Lung (tissue), 12 donors: ENCODE data around the gene SLC9A9. TPM values are rescaled to one million over a fixed set of nuclear protein-coding genes. Genes with fewer than 3 reads are reported as not detected.

ENCODE experiments used
- ATAC-seq: fragments of 200-7000 bp; cut with Tn5 transposase; one replicate; pipeline ENCODE4 v1.9.1; 2020; ENCODE audit warnings: moderate number of reproducible peaks; ENCODE audit not compliant: insufficient read depth, low FRiP score
- DNase-seq, 3 donors: peaks; one replicate each; pipeline ENCODE4 v3.0.0-alpha.2; 2013 to 2017
- H3K27ac ChIP-seq, 2 donors: one replicate each; pipeline ENCODE4 v1.5.1; 2013; ENCODE audit warnings: mild to moderate bottlenecking in 2 of 2, moderate library complexity in 2 of 2, control low read depth in 1 of 2, inconsistent platforms in 1 of 2, low read depth in 1 of 2, low read length in 1 of 2
- H3K27me3 ChIP-seq, 3 donors: one replicate each; pipeline ENCODE4 v1.5.1; 2013; ENCODE audit warnings: low read length in 2 of 3; ENCODE audit not compliant: control insufficient read depth in 3 of 3, insufficient read depth in 3 of 3
- H3K36me3 ChIP-seq, 4 donors: one replicate each; pipeline ENCODE4 v1.5.1; 2013; ENCODE audit warnings: low read length in 4 of 4, mild to moderate bottlenecking in 1 of 4, moderate library complexity in 1 of 4; ENCODE audit not compliant: control insufficient read depth in 4 of 4, insufficient read depth in 4 of 4
- H3K4me1 ChIP-seq, 5 donors: one replicate each; pipeline ENCODE4 v1.5.1; 2013; ENCODE audit warnings: low read length in 5 of 5, mild to moderate bottlenecking in 2 of 5, moderate library complexity in 1 of 5; ENCODE audit not compliant: control insufficient read depth in 5 of 5, insufficient read depth in 5 of 5
- H3K4me3 ChIP-seq: one replicate; pipeline ENCODE4 v1.5.1; 2013; ENCODE audit warnings: mild to moderate bottlenecking, control low read depth, moderate library complexity
- H3K9ac ChIP-seq, 2 donors: one replicate each; pipeline ENCODE4 v1.5.1; 2013; ENCODE audit warnings: low read length in 2 of 2, control low read depth in 1 of 2; ENCODE audit not compliant: insufficient read depth in 1 of 2
- H3K9me3 ChIP-seq, 4 donors: one replicate each; pipeline ENCODE4 v1.5.1; 2013; ENCODE audit warnings: low read length in 3 of 4, mild to moderate bottlenecking in 1 of 4, moderate library complexity in 1 of 4; ENCODE audit not compliant: control insufficient read depth in 4 of 4, insufficient read depth in 3 of 4
- CTCF ChIP-seq: IDR thresholded peaks from 2 replicates; pipeline ENCODE4 v1.5.1; 2012; ENCODE audit warnings: mild to moderate bottlenecking; ENCODE audit errors: control extremely low read depth, extremely low read depth
- WGBS, 2 donors: extraction: QIAGEN DNeasy Blood & Tissue Kit; methylation state at CpG; one replicate each; pipeline ENCODE4 v1.1.7; 2013; 5-methylcytosine and 5-hydroxymethylcytosine counted together
- polyA plus RNA-seq, 2 donors: library from polyadenylated mRNA; stranded (reverse); fragments of 200-250 nt; gene quantifications; one replicate each; pipeline ENCODE4 v1.2.1, GENCODE V29; 2013
- total RNA-seq, 2 donors: library from RNA; depleted of rRNA in 1 of 2; stranded (reverse); fragments of >200 nt in 1 of 2; gene quantifications; one replicate each; pipeline ENCODE4 v1.2.1, GENCODE V29; 2014 to 2021
- donor health status: control.
- donor health status: control.
- donor health status: Bipolar disorder and iron deficiency.
- donor health status: healthy.
- donor health status: DM: yes; HTN: yes; CAD: no.

SLC9A9 gene
- total and polyA plus RNA-seq, 4 donors: 2.2 to 66.3 (median 8.2) TPM

- no peak for TF ChIP-seq CTCF
- no peak overlapping the region for H3K4me3 ChIP-seq
- 31 to 49% methylated on average over 3 of the region's 3 CpGs for WGBS, 2 donors
- H3K4me1 ChIP-seq: no peaks in the 10 kb centered on the region
- no peaks in the 10 kb centered on the region for H3K9me3 ChIP-seq
- ATAC-seq: no peak
- peak in 2 of 3 donors; percentile 71 to 79 for DNase-seq
- no peaks in the 10 kb centered on the region for H3K36me3 ChIP-seq
- H3K9ac ChIP-seq: peak overlapping the region in 1 of 2 donors; percentile 42
- no peak overlapping the region for H3K27ac ChIP-seq
- no peaks in the 10 kb centered on the region for H3K27me3 ChIP-seq
These were observed 631.5 kb downstream of the SLC9A9 start for GRCh38 chr3:143216709-143217182.

Other genes starting within 250 kb of the SLC9A9 start
- 100 to 1,000 TPM in 1 of 2 donors, 10 to 100 TPM in 1; 28.9 to 125 TPM for gene DIPK2A, start 123.4 kb upstream of the SLC9A9 start, total RNA-seq
- 1 to 10 TPM; 6.1 to 6.8 TPM for gene DIPK2A, start 123.4 kb upstream of the SLC9A9 start, polyA plus RNA-seq